ENCODE measurements around the gene AHR.

- TF ChIP-seq, protein P1, sequence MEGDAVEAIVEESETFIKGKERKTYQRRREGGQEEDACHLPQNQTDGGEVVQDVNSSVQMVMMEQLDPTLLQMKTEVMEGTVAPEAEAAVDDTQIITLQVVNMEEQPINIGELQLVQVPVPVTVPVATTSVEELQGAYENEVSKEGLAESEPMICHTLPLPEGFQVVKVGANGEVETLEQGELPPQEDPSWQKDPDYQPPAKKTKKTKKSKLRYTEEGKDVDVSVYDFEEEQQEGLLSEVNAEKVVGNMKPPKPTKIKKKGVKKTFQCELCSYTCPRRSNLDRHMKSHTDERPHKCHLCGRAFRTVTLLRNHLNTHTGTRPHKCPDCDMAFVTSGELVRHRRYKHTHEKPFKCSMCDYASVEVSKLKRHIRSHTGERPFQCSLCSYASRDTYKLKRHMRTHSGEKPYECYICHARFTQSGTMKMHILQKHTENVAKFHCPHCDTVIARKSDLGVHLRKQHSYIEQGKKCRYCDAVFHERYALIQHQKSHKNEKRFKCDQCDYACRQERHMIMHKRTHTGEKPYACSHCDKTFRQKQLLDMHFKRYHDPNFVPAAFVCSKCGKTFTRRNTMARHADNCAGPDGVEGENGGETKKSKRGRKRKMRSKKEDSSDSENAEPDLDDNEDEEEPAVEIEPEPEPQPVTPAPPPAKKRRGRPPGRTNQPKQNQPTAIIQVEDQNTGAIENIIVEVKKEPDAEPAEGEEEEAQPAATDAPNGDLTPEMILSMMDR (conservative IDR thresholded peaks at IDR 0.05), result no peak
- TF ChIP-seq EZH2 (IDR thresholded peaks at IDR 0.05; ENCODE audit: low read depth), result no peak
Observed at GRCh38 chr7:17307969-17308648, 9.7 kb downstream of the AHR start.
